ENCODE data around the gene MTCL3.

DNA sequence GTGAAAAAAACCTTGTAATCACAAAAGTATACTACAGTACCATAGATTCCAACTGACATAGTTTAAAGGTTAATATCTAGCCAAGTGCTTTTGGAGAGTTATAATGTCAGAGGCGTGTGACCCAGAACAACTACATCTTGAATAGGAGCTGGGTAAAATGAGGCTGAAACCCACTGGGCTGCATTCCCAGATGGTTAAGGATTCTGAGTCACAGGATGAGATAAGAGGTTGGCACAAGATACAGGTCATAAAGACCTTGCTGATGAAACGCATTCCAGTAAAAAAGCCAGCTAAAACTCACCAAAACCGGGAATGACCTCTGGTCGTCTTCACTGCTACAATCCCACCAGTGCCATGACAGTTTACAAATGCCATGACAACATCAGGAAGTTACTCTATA, 37.5 kb downstream of the MTCL3 start:
- TF ChIP-seq, protein P1, sequence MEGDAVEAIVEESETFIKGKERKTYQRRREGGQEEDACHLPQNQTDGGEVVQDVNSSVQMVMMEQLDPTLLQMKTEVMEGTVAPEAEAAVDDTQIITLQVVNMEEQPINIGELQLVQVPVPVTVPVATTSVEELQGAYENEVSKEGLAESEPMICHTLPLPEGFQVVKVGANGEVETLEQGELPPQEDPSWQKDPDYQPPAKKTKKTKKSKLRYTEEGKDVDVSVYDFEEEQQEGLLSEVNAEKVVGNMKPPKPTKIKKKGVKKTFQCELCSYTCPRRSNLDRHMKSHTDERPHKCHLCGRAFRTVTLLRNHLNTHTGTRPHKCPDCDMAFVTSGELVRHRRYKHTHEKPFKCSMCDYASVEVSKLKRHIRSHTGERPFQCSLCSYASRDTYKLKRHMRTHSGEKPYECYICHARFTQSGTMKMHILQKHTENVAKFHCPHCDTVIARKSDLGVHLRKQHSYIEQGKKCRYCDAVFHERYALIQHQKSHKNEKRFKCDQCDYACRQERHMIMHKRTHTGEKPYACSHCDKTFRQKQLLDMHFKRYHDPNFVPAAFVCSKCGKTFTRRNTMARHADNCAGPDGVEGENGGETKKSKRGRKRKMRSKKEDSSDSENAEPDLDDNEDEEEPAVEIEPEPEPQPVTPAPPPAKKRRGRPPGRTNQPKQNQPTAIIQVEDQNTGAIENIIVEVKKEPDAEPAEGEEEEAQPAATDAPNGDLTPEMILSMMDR (IDR thresholded peaks at IDR 0.05): no peak
- TF ChIP-seq POLR2A (IDR thresholded peaks at IDR 0.05): no peak

All from heart left ventricle (tissue), 13 donors.